Large intestine (tissue), 12 donors: ENCODE measurements around the gene PCDH20. TPM values are rescaled to one million over a fixed set of nuclear protein-coding genes. Genes with fewer than 3 reads are reported as not detected.
A peak's percentile ranks its signal among the peaks of the same experiment; 100 is the strongest.

Source experiments
- DNase-seq, 2 donors: peaks; one replicate each; pipeline versions ENCODE4 v3.0.0 to v3.0.0-alpha.2; 2013
- H3K27ac ChIP-seq: one replicate; pipeline ENCODE4 v1.5.1; 2013; ENCODE audit warnings: low read length
- H3K27me3 ChIP-seq: 2 replicates; pipeline ENCODE4 v1.6.1; 2013; ENCODE audit warnings: low read length; ENCODE audit not compliant: control insufficient read depth, insufficient read depth
- H3K36me3 ChIP-seq: 2 replicates; pipeline ENCODE4 v1.6.1; 2013; ENCODE audit warnings: low read length; ENCODE audit not compliant: control insufficient read depth, insufficient read depth
- H3K4me1 ChIP-seq: one replicate; pipeline ENCODE4 v1.6.1; 2013; ENCODE audit warnings: low read length; ENCODE audit not compliant: control insufficient read depth, insufficient read depth
- H3K4me3 ChIP-seq: one replicate; pipeline ENCODE4 v1.5.1; 2013; ENCODE audit warnings: low read length
- H3K9me3 ChIP-seq: one replicate; pipeline ENCODE4 v1.6.1; 2013; ENCODE audit warnings: mild to moderate bottlenecking, low read depth, low read length, moderate library complexity; ENCODE audit not compliant: control insufficient read depth
- WGBS: methylation state at CpG from one replicate; pipeline ENCODE4 v1.1.5; 2013; ENCODE audit warnings: low lambda C conversion rate; ENCODE audit not compliant: insufficient coverage; 5-methylcytosine and 5-hydroxymethylcytosine counted together
- long read RNA-seq, 11 donors: transcript quantifications; one replicate each; lab custom pipeline, GENCODE V29; 2026
- polyA plus RNA-seq: library from polyadenylated mRNA; unstranded; fragments of 120-200 nt; gene quantifications from one replicate; pipeline ENCODE4 v1.2.1, GENCODE V29; 2013

PCDH20 gene
- 9.2 TPM for polyA plus RNA-seq
- long read RNA-seq, donor 1, full-length matches to known transcripts, result 3 of 3 reads
- long read RNA-seq, donor 1, partial matches to known transcripts, result 0 of 3 reads
- long read RNA-seq, donor 1, other reads (novel, unspliced or antisense), result 0 of 3 reads
- long read RNA-seq, donor 2, result 0 reads
- long read RNA-seq, donor 3, result 0 reads
- long read RNA-seq, donor 4, full-length matches to known transcripts, result 1 of 1 reads
- long read RNA-seq, donor 4, partial matches to known transcripts, result 0 of 1 reads
- long read RNA-seq, donor 4, other reads (novel, unspliced or antisense), result 0 of 1 reads
- long read RNA-seq, donor 5, full-length matches to known transcripts, result 1 of 1 reads
- long read RNA-seq, donor 5, partial matches to known transcripts, result 0 of 1 reads
- long read RNA-seq, donor 5, other reads (novel, unspliced or antisense), result 0 of 1 reads
- long read RNA-seq, donor 6, full-length matches to known transcripts, result 5 of 5 reads
- long read RNA-seq, donor 6, partial matches to known transcripts, result 0 of 5 reads
- long read RNA-seq, donor 6, other reads (novel, unspliced or antisense), result 0 of 5 reads
- long read RNA-seq, donor 7, full-length matches to known transcripts, result 1 of 1 reads
- long read RNA-seq, donor 7, partial matches to known transcripts, result 0 of 1 reads
- long read RNA-seq, donor 7, other reads (novel, unspliced or antisense), result 0 of 1 reads
- long read RNA-seq, donor 8, full-length matches to known transcripts, result 9 of 9 reads
- long read RNA-seq, donor 8, partial matches to known transcripts, result 0 of 9 reads
- long read RNA-seq, donor 8, other reads (novel, unspliced or antisense), result 0 of 9 reads
- long read RNA-seq, donor 9, full-length matches to known transcripts, result 1 of 1 reads
- long read RNA-seq, donor 9, partial matches to known transcripts, result 0 of 1 reads
- long read RNA-seq, donor 9, other reads (novel, unspliced or antisense), result 0 of 1 reads
- long read RNA-seq, donor 10, full-length matches to known transcripts, result 4 of 4 reads
- long read RNA-seq, donor 10, partial matches to known transcripts, result 0 of 4 reads
- long read RNA-seq, donor 10, other reads (novel, unspliced or antisense), result 0 of 4 reads
- long read RNA-seq, donor 11, full-length matches to known transcripts, result 2 of 2 reads
- long read RNA-seq, donor 11, partial matches to known transcripts, result 0 of 2 reads
- long read RNA-seq, donor 11, other reads (novel, unspliced or antisense), result 0 of 2 reads

DNA sequence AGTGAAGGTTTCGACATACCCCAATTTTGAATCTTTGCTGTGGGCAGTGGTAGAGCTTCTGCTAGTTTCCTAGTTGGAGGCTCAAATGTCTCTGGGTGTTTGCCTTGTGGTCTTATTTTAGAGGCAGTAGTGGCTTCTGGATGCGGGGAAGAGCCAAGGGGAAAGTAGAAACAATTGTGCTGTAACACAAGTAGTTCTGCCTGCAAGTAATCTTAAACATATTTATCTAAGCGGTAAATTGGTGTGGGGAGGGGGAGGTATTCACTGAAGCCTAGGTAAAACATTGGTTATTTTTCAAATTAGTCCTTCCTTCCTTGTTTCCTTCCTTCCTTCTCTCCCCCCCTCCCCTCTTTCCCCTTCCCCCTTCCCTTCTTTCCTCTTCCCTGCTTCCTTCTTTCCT lies at the start of gene PCDH20:
Gene PCDH20, minus strand, starts transcription at position 101 of the 400 bp plus-strand sequence. CDS start 691 bp downstream, outside the sequence.
- Histone ChIP-seq H3K27ac (peak within 1 kb of the TSS; percentile 30), H3K4me3 (peak within 1 kb of the TSS; percentile 53), H3K9me3 (no peaks in the 10 kb centered on the region), H3K36me3 (no peaks in the 10 kb centered on the region), H3K4me1 (peaks cover 11% of the 10 kb centered on the region), H3K27me3 (peaks cover 11% of the 10 kb centered on the region)
- WGBS, result no CpG with 5 or more reads among the region's 3 CpGs
- DNase-seq, result no peak

DNA sequence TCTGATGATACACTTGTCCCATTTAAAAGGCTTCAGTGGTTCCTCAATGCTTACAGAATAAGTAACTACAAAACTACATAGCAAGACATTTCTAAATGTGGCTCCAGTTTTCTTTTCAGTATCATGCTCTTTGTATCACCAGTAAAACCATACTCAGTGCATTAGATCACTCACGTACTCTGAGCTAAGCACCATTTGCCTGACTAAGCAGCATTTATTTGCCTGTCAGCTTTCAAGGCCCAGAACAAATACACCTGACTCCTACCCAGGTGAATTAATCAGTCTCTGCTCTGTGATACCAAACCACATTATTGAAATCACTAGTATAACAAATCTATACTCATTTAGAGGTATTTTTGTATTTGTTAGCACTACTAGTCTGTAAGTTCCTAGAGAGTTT lies 47.4 kb upstream of the PCDH20 start:
- H3K9me3 ChIP-seq, result no peaks in the 10 kb centered on the region
- no peaks in the 10 kb centered on the region for H3K27me3 ChIP-seq
- no peak overlapping the region for H3K4me3 ChIP-seq
- H3K4me1 ChIP-seq, result no peaks in the 10 kb centered on the region
- no CpG with 5 or more reads among the region's 1 CpG for WGBS
- H3K27ac ChIP-seq, result no peak overlapping the region
- DNase-seq, result peak; percentile 26 to 51
- no peaks in the 10 kb centered on the region for H3K36me3 ChIP-seq

- Histone ChIP-seq H3K27me3 (no peaks in the 10 kb centered on the region), H3K4me3 (no peak overlapping the region), H3K4me1 (no peaks in the 10 kb centered on the region), H3K9me3 (no peaks in the 10 kb centered on the region), H3K27ac (no peak overlapping the region), H3K36me3 (no peaks in the 10 kb centered on the region)
- WGBS, result no CpG with 5 or more reads among the region's 1 CpG
- DNase-seq, result no peak
Observed at GRCh38 chr13:61453121-61453520, 37.5 kb upstream of the PCDH20 start.

DNA sequence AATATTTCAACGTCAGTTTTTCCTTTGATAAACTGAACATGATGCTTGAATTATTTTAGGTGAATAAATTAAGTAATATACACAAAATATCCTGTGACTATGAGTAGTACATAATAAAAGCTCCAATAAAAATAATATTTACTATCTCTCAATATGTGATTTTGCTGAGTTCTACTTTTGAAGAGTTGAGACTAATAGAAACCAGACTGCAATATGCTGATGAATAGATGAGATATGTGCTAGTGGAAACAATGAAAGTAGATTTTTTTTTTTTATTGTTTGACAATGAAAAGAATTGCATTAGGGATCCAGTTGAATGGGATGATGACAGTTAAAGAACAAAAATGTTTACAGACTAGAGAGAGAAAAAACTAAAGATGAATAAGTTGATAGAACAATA lies 16.4 kb upstream of the PCDH20 start:
- H3K4me3 ChIP-seq, result no peak overlapping the region
- no peak for DNase-seq
- H3K36me3 ChIP-seq, result no peaks in the 10 kb centered on the region
- 100% methylated on average over 1 of the region's 1 CpG for WGBS
- no peak overlapping the region for H3K27ac ChIP-seq
- H3K9me3 ChIP-seq, result no peaks in the 10 kb centered on the region
- H3K27me3 ChIP-seq, result no peaks in the 10 kb centered on the region
- no peaks in the 10 kb centered on the region for H3K4me1 ChIP-seq

DNA sequence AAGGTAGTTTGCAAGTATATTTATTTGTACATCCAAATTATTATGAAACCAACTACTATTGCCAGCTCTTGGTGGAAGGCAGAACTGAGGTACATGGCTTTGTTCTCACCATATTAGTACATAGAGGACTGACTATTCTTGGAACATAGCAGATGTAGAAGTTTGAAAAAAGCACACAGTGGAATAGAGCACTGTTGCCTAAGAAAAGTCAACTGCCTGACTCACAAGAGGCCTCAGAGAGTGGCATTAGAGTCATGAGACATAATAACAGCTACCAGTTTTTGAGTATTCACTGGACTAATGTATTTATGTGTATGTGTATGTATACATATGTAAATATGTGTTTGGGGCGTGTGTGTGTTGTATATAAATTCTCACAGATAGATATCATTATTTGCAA lies 8.3 kb upstream of the PCDH20 start:
- Histone ChIP-seq H3K4me3 (no peak overlapping the region), H3K27ac (no peak overlapping the region), H3K9me3 (no peaks in the 10 kb centered on the region), H3K4me1 (no peaks in the 10 kb centered on the region), H3K27me3 (no peaks in the 10 kb centered on the region), H3K36me3 (no peaks in the 10 kb centered on the region)
- no peak for DNase-seq
- WGBS, result no CpG with 5 or more reads among the region's 1 CpG

- Histone ChIP-seq H3K27me3 (peaks cover 11% of the 10 kb centered on the region), H3K27ac (no peak overlapping the region), H3K9me3 (no peaks in the 10 kb centered on the region), H3K36me3 (no peaks in the 10 kb centered on the region), H3K4me1 (peaks cover 11% of the 10 kb centered on the region), H3K4me3 (no peak overlapping the region)
- no peak for DNase-seq
- no CpG with 5 or more reads among the region's 5 CpGs for WGBS
Observed at GRCh38 chr13:61417086-61417570, 1.5 kb upstream of the PCDH20 start.

GRCh38 chr13:61415058-61415721 lies 459 bp downstream of the PCDH20 start:
- no peaks in the 10 kb centered on the region for H3K36me3 ChIP-seq
- peaks cover 11% of the 10 kb centered on the region for H3K4me1 ChIP-seq
- H3K27me3 ChIP-seq, result peaks cover 11% of the 10 kb centered on the region
- peak overlapping the region; percentile 30 for H3K27ac ChIP-seq
- peak; percentile 68 to 89 for DNase-seq
- H3K4me3 ChIP-seq, result peak overlapping the region; percentile 53
- WGBS, result no CpG with 5 or more reads among the region's 30 CpGs
- no peaks in the 10 kb centered on the region for H3K9me3 ChIP-seq

- Histone ChIP-seq H3K4me1 (peaks cover 11% of the 10 kb centered on the region), H3K36me3 (no peaks in the 10 kb centered on the region), H3K27ac (peak overlapping the region; percentile 30), H3K4me3 (peak overlapping the region; percentile 53), H3K27me3 (peaks cover 11% of the 10 kb centered on the region), H3K9me3 (no peaks in the 10 kb centered on the region)
- WGBS, result 0% methylated on average over 1 of the region's 16 CpGs
- no peak for DNase-seq
Observed at GRCh38 chr13:61414686-61415057, 977 bp downstream of the PCDH20 start.

GRCh38 chr13:61413572-61414535 lies 1.8 kb downstream of the PCDH20 start:
- Histone ChIP-seq H3K4me3 (peak overlapping the region; percentile 53), H3K36me3 (no peaks in the 10 kb centered on the region), H3K4me1 (peaks cover 11% of the 10 kb centered on the region), H3K27ac (no peak overlapping the region), H3K27me3 (peaks cover 11% of the 10 kb centered on the region), H3K9me3 (no peaks in the 10 kb centered on the region)
- WGBS, result 0% methylated on average over 1 of the region's 41 CpGs
- DNase-seq, result peak in 1 of 2 donors; percentile 8
